UCSD-AML1 (cell line): ENCODE measurements around the gene TFF2.

Experiments used
- DNase-seq: peaks from one replicate; lab custom pipeline; 2025; ENCODE audit not compliant: unreplicated experiment; lab: John Stamatoyannopoulos, UW

Gene TFF2

GRCh38 chr21:42321231-42321630 is 29.6 kb downstream of the TFF2 start:
- DNase-seq = no peak

- no peak for DNase-seq
These were observed 30.0 kb downstream of the TFF2 start for GRCh38 chr21:42320791-42321190.

GRCh38 chr21:42319851-42320572 is 30.8 kb downstream of the TFF2 start:
- DNase-seq = no peak

- peak; percentile 86 for DNase-seq
These were observed 31.4 kb downstream of the TFF2 start for GRCh38 chr21:42319376-42319775.

- DNase-seq = no peak
These were observed 32.7 kb downstream of the TFF2 start for GRCh38 chr21:42317826-42318746.

GRCh38 chr21:42317341-42317741 is 33.5 kb downstream of the TFF2 start:
- no peak for DNase-seq

- DNase-seq = no peak
These were observed 33.9 kb downstream of the TFF2 start for GRCh38 chr21:42316891-42317290.

GRCh38 chr21:42315296-42315891 is 35.4 kb downstream of the TFF2 start, which contains the start of gene TFF3:
TFF3 (minus strand) TSS chr21:42315409; CDS start chr21:42315374, 35 bp downstream.
- DNase-seq = no peak

GRCh38 chr21:42314616-42315295 is 36.0 kb downstream of the TFF2 start:
- no peak for DNase-seq

- no peak for DNase-seq
These were observed 37.3 kb downstream of the TFF2 start for GRCh38 chr21:42313501-42313969.

- no peak for DNase-seq
These were observed 38.1 kb downstream of the TFF2 start for GRCh38 chr21:42312626-42313104.

- no peak for DNase-seq
These were observed 38.8 kb downstream of the TFF2 start for GRCh38 chr21:42311816-42312625.

- no peak for DNase-seq
These were observed 39.6 kb downstream of the TFF2 start for GRCh38 chr21:42311160-42311559.

GRCh38 chr21:42310411-42311001 is 40.3 kb downstream of the TFF2 start:
- no peak for DNase-seq

GRCh38 chr21:42309753-42310213 is 41.0 kb downstream of the TFF2 start:
- DNase-seq = peak; percentile 70

- DNase-seq = no peak
These were observed 41.7 kb downstream of the TFF2 start for GRCh38 chr21:42308914-42309752.

GRCh38 chr21:42308161-42308913 is 42.5 kb downstream of the TFF2 start:
- DNase-seq = no peak

GRCh38 chr21:42307106-42307505 is 43.7 kb downstream of the TFF2 start:
- DNase-seq = no peak
